H1 (cell line): Measurements from ENCODE around the gene BNC2.

Experiments used
- BACH1 ChIP-seq: IDR thresholded peaks from 2 replicates; pipeline ENCODE4 v1.6.1; 2012; ENCODE audit warnings: low read length, improper control_type of control experiment
- EZH2 ChIP-seq: fragments of 200-600 bp; sonication (generic); IDR thresholded peaks from 2 replicates; pipeline ENCODE4 v1.7.1; 2012; ENCODE audit warnings: low read depth, mild to moderate bottlenecking, moderate library complexity, low read length, inconsistent platforms; ENCODE audit not compliant: severe bottlenecking
- POLR2AphosphoS5 ChIP-seq: IDR thresholded peaks from 2 replicates; pipeline ENCODE4 v1.6.1; 2011; ENCODE audit warnings: low read depth, low read length
- SAP30 ChIP-seq: fragments of 300-600 bp; sonication (generic); IDR thresholded peaks from 2 replicates; pipeline ENCODE4 v1.7.1; 2012; ENCODE audit warnings: low read length, moderate library complexity, mild to moderate bottlenecking, inconsistent platforms; ENCODE audit not compliant: insufficient read depth, insufficient replicate concordance
- SP1 ChIP-seq: IDR thresholded peaks from 2 replicates; pipeline ENCODE4 v1.6.1; 2011; ENCODE audit warnings: low read depth, low read length
- TCF12 ChIP-seq: IDR thresholded peaks from 2 replicates; pipeline ENCODE4 v1.6.1; 2011; ENCODE audit warnings: low read depth, mild to moderate bottlenecking, low read length
- TF ChIP-seq, protein P1 (sequence below): fragments of 300-600 bp; sonication (generic); IDR thresholded peaks from 2 replicates; pipeline ENCODE4 v1.7.1; 2012; ENCODE audit warnings: low read length, moderate library complexity, mild to moderate bottlenecking, inconsistent platforms; ENCODE audit not compliant: insufficient replicate concordance
- TF ChIP-seq, protein P2 (sequence below), 3 experiments: IDR thresholded peaks; 1 replicate in 2 of 3; 2 replicates in 1 of 3; pipeline versions ENCODE4 v1.5.1 to v1.6.1; 2011; ENCODE audit warnings: low read length in 3 of 3, mild to moderate bottlenecking in 3 of 3, inconsistent platforms in 2 of 3, low read depth in 1 of 3, moderate library complexity in 1 of 3; ENCODE audit not compliant: insufficient read depth in 1 of 3; ENCODE audit errors: control extremely low read depth in 1 of 3
- TF ChIP-seq, protein P3 (sequence below): IDR thresholded peaks from 2 replicates; pipeline ENCODE4 v1.6.1; 2012; ENCODE audit warnings: inconsistent platforms

DNA sequence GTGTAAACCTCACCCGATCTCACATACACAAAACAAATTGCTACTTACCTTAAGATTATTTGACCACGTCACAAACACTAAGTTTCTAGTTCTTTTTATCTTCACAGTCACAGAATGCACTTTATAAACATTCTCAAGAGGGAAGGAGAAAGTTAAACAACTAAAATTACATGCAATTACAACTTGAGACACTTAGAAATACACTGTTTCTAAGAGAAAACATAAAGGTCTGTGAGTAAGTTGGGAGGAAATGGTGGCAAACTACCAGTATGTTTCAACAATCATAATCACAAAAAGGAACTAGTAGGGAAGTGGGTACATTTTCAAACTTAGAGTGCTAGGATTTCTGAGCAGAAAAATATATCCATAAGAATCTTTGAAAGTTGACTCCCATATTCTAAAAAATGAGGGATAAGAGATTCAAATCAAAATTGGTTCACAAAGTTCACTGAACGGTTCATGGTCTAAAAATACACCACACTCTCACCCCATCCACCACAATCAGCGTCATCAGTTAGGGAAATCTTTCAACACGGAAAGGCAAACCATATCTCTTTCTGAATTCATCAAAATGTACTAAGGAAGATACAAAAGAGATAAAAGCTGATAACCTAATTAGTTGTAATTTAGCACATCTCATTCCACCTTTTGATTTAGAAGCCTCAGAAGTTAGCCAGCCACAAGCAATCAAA lies 182.6 kb downstream of the BNC2 start:
- TF ChIP-seq, protein P1, sequence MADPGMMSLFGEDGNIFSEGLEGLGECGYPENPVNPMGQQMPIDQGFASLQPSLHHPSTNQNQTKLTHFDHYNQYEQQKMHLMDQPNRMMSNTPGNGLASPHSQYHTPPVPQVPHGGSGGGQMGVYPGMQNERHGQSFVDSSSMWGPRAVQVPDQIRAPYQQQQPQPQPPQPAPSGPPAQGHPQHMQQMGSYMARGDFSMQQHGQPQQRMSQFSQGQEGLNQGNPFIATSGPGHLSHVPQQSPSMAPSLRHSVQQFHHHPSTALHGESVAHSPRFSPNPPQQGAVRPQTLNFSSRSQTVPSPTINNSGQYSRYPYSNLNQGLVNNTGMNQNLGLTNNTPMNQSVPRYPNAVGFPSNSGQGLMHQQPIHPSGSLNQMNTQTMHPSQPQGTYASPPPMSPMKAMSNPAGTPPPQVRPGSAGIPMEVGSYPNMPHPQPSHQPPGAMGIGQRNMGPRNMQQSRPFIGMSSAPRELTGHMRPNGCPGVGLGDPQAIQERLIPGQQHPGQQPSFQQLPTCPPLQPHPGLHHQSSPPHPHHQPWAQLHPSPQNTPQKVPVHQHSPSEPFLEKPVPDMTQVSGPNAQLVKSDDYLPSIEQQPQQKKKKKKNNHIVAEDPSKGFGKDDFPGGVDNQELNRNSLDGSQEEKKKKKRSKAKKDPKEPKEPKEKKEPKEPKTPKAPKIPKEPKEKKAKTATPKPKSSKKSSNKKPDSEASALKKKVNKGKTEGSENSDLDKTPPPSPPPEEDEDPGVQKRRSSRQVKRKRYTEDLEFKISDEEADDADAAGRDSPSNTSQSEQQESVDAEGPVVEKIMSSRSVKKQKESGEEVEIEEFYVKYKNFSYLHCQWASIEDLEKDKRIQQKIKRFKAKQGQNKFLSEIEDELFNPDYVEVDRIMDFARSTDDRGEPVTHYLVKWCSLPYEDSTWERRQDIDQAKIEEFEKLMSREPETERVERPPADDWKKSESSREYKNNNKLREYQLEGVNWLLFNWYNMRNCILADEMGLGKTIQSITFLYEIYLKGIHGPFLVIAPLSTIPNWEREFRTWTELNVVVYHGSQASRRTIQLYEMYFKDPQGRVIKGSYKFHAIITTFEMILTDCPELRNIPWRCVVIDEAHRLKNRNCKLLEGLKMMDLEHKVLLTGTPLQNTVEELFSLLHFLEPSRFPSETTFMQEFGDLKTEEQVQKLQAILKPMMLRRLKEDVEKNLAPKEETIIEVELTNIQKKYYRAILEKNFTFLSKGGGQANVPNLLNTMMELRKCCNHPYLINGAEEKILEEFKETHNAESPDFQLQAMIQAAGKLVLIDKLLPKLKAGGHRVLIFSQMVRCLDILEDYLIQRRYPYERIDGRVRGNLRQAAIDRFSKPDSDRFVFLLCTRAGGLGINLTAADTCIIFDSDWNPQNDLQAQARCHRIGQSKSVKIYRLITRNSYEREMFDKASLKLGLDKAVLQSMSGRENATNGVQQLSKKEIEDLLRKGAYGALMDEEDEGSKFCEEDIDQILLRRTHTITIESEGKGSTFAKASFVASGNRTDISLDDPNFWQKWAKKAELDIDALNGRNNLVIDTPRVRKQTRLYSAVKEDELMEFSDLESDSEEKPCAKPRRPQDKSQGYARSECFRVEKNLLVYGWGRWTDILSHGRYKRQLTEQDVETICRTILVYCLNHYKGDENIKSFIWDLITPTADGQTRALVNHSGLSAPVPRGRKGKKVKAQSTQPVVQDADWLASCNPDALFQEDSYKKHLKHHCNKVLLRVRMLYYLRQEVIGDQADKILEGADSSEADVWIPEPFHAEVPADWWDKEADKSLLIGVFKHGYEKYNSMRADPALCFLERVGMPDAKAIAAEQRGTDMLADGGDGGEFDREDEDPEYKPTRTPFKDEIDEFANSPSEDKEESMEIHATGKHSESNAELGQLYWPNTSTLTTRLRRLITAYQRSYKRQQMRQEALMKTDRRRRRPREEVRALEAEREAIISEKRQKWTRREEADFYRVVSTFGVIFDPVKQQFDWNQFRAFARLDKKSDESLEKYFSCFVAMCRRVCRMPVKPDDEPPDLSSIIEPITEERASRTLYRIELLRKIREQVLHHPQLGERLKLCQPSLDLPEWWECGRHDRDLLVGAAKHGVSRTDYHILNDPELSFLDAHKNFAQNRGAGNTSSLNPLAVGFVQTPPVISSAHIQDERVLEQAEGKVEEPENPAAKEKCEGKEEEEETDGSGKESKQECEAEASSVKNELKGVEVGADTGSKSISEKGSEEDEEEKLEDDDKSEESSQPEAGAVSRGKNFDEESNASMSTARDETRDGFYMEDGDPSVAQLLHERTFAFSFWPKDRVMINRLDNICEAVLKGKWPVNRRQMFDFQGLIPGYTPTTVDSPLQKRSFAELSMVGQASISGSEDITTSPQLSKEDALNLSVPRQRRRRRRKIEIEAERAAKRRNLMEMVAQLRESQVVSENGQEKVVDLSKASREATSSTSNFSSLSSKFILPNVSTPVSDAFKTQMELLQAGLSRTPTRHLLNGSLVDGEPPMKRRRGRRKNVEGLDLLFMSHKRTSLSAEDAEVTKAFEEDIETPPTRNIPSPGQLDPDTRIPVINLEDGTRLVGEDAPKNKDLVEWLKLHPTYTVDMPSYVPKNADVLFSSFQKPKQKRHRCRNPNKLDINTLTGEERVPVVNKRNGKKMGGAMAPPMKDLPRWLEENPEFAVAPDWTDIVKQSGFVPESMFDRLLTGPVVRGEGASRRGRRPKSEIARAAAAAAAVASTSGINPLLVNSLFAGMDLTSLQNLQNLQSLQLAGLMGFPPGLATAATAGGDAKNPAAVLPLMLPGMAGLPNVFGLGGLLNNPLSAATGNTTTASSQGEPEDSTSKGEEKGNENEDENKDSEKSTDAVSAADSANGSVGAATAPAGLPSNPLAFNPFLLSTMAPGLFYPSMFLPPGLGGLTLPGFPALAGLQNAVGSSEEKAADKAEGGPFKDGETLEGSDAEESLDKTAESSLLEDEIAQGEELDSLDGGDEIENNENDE = no peak
- TF ChIP-seq, protein P2, sequence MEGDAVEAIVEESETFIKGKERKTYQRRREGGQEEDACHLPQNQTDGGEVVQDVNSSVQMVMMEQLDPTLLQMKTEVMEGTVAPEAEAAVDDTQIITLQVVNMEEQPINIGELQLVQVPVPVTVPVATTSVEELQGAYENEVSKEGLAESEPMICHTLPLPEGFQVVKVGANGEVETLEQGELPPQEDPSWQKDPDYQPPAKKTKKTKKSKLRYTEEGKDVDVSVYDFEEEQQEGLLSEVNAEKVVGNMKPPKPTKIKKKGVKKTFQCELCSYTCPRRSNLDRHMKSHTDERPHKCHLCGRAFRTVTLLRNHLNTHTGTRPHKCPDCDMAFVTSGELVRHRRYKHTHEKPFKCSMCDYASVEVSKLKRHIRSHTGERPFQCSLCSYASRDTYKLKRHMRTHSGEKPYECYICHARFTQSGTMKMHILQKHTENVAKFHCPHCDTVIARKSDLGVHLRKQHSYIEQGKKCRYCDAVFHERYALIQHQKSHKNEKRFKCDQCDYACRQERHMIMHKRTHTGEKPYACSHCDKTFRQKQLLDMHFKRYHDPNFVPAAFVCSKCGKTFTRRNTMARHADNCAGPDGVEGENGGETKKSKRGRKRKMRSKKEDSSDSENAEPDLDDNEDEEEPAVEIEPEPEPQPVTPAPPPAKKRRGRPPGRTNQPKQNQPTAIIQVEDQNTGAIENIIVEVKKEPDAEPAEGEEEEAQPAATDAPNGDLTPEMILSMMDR (IDR thresholded peaks at IDR 0.05; ENCODE audit: control extremely low read depth in 1 of 3, insufficient read depth in 1 of 3, low read depth in 1 of 3, low read length in 3 of 3) = no peak
- no peak for TF ChIP-seq POLR2AphosphoS5
- no peak for TF ChIP-seq SAP30
- no peak for TF ChIP-seq BACH1
- no peak for TF ChIP-seq SP1
- TF ChIP-seq, protein P3, sequence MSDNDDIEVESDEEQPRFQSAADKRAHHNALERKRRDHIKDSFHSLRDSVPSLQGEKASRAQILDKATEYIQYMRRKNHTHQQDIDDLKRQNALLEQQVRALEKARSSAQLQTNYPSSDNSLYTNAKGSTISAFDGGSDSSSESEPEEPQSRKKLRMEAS = no peak
- TF ChIP-seq EZH2 = no peak
- TF ChIP-seq TCF12 = no peak
